Heart left ventricle (tissue), 16 donors: ENCODE results near the gene KATNB1. TPM values are rescaled to one million over a fixed set of nuclear protein-coding genes. Genes with fewer than 3 reads are reported as not detected.
A peak's percentile ranks its signal among the peaks of the same experiment; 100 is the strongest.

Source experiments
- ATAC-seq, 4 donors: fragments of 200-7000 bp; cut with Tn5 transposase; one replicate each; pipeline ENCODE4 v1.9.1; 2020 to 2022; ENCODE audit warnings: moderate library complexity in 4 of 4, mild to moderate bottlenecking in 3 of 4, moderate number of reproducible peaks in 1 of 4
- DNase-seq, 5 donors: peaks; one replicate each; pipeline ENCODE4 v3.0.0-alpha.2; 2020
- H3K27ac ChIP-seq, 12 donors: fragments of 200-600 bp; sonication (generic) in 4 of 12; one replicate each; pipeline versions ENCODE4 v1.5.0 to v1.8.0; 2016 to 2022; ENCODE audit warnings: mild to moderate bottlenecking in 2 of 12
- H3K27me3 ChIP-seq, 9 donors: fragments of 200-600 bp; sonication (generic) in 2 of 9; one replicate each; pipeline versions ENCODE4 v1.5.1 to v1.8.0; 2016 to 2022; ENCODE audit warnings: mild to moderate bottlenecking in 3 of 9
- H3K36me3 ChIP-seq, 9 donors: fragments of 200-600 bp; sonication (generic) in 2 of 9; one replicate each; pipeline versions ENCODE4 v1.5.0 to v1.8.0; 2018 to 2022; ENCODE audit warnings: mild to moderate bottlenecking in 2 of 9
- H3K4me1 ChIP-seq, 12 donors: fragments of 200-600 bp; sonication (generic) in 4 of 12; one replicate each; pipeline versions ENCODE4 v1.5.0 to v1.8.0; 2016 to 2022; ENCODE audit warnings: mild to moderate bottlenecking in 3 of 12
- H3K4me3 ChIP-seq, 12 donors: fragments of 200-600 bp; sonication (generic) in 4 of 12; one replicate each; pipeline versions ENCODE4 v1.5.0 to v1.8.0; 2017 to 2022; ENCODE audit warnings: mild to moderate bottlenecking in 9 of 12, moderate library complexity in 4 of 12
- H3K9me3 ChIP-seq, 12 donors: fragments of 200-600 bp; sonication (generic) in 4 of 12; one replicate each; pipeline versions ENCODE4 v1.5.0 to v1.8.0; 2016 to 2022; ENCODE audit warnings: mild to moderate bottlenecking in 1 of 12
- CTCF ChIP-seq, 12 donors: fragments of 200-600 bp; sonication (generic) in 4 of 12; IDR thresholded peaks; one replicate each; pipeline versions ENCODE4 v1.5.0 to v1.8.0; 2018 to 2022; ENCODE audit warnings: antibody characterized with exemption in 12 of 12, mild to moderate bottlenecking in 5 of 12
- POLR2A ChIP-seq, 2 donors: fragments of 450-650 bp; IDR thresholded peaks; one replicate each; pipeline ENCODE4 v1.6.1; 2017; ENCODE audit warnings: antibody characterized with exemption in 2 of 2, mild to moderate bottlenecking in 2 of 2, moderate library complexity in 2 of 2
- WGBS, 4 donors: extraction: QIAGEN DNeasy Blood & Tissue Kit in 2 of 4; methylation state at CpG; one replicate each; pipeline versions ENCODE4 v1.1.5 to v1.1.7; 2013 to 2018; 5-methylcytosine and 5-hydroxymethylcytosine counted together
- intact Hi-C, 10 donors: fragments of 100-400 bp; cut with DNase I; formaldehyde crosslinking; loops; one replicate each; pipeline versions ENCODE4 v1.11.1 to v1.14.2; 2022
- polyA plus RNA-seq, 2 donors: library from polyadenylated mRNA; stranded (reverse); fragments of 200-250 nt; gene quantifications; one replicate each; pipeline ENCODE4 v1.2.3, GENCODE V29; 2013
- total RNA-seq, 9 donors: library from RNA; depleted of rRNA in 2 of 9; stranded (reverse); fragments of >200 nt in 2 of 9; fragmentation: NEBNext Ultra II Directional in 3 of 9; extraction: Animal tissue kit (Norgen Biotek cat#: 25700) in 3 of 9; gene quantifications; one replicate each; pipeline versions ENCODE4 v1.1.0 to v1.2.4, GENCODE V29; 2016 to 2023
- donor health status: ischemic (EF 13 %, LVEDD 7.1; RV severe dilation, severe dysfunction).
- donor health status: healthy with polysubstance abuse.
- donor health status: DM: no; HTN: yes; CAD: no.
- donor health status: DM: no; HTN: no; CAD: no.
- donor health status: ischemic (EF 25% LVEDD 6.9; RV normal size, moderate dysfunction).
- donor health status: ischemic (EF 25% LVEDD 5.7; RV mildly dilated, moderate dysfunction).
- donor health status: healthy.
- donor health status: DM: yes; HTN: yes; CAD: no.
- donor health status: ischemic (EF 35%, LVEDD 5.7; RV mildly dilated, moderate dysfunction).
- donor health status: nonischemic (EF 11% LVEDD 7.7; RV severe dilation, severe dysfunction).
- donor health status: DM: yes; HTN: yes; CAD: no.
- donor health status: PGD.
- donor health status: ischemic (EF 29% LVEDD 5.4; RV normal size, mild dysfunction).
- donor health status: nonischemic (EF 23%, LVEDD 6.1; RV moderate dilation, normal function).

The KATNB1 gene
- total and polyA plus RNA-seq, 11 donors = 8.0 to 20.5 (median 15.3) TPM

GRCh38 chr16:57753448-57754353, 18.1 kb downstream of the KATNB1 start:
- DNase-seq (peak in 3 of 5 donors; percentile 15 to 51 (median 22)), ATAC-seq (no peak)
- Histone ChIP-seq H3K27me3 (no peaks in the 10 kb centered on the region), H3K9me3 (no peaks in the 10 kb centered on the region), H3K36me3 (peaks cover 0 to 50% (median 8%) of the 10 kb centered on the region in 9 donors), H3K4me3 (no peak overlapping the region), H3K4me1 (peaks cover 0 to 19% (median 14%) of the 10 kb centered on the region in 12 donors), H3K27ac (no peak overlapping the region)
- intact Hi-C loops = loop anchor here in 3 of 10 donors (2.0 to 10.0 kb wide), 3 partner anchors 113 to 251 kb away; partner anchors contain the start of genes USB1 (in 1 of the 3) and ZNF319 (in 1 of the 3)
- 90 to 93% (median 92%) methylated on average over 26 to 32 of the region's 32 CpGs for WGBS, 4 donors
- TF ChIP-seq CTCF (IDR thresholded peaks at IDR 0.05) (no peak), POLR2A (IDR thresholded peaks at IDR 0.05) (no peak)

GRCh38 chr16:57754354-57755060, 18.9 kb downstream of the KATNB1 start:
- H3K9me3 ChIP-seq = no peaks in the 10 kb centered on the region
- 83 to 92% (median 88%) methylated on average over 7 to 9 of the region's 9 CpGs for WGBS, 4 donors
- no peak overlapping the region for H3K27ac ChIP-seq
- DNase-seq (peak in 2 of 5 donors; percentile 21 to 28), ATAC-seq (no peak)
- TF ChIP-seq CTCF (IDR thresholded peaks at IDR 0.05) = no peak
- TF ChIP-seq POLR2A (IDR thresholded peaks at IDR 0.05) = no peak
- H3K27me3 ChIP-seq = no peaks in the 10 kb centered on the region
- peaks cover 0 to 59% (median 9%) of the 10 kb centered on the region in 9 donors for H3K36me3 ChIP-seq
- H3K4me3 ChIP-seq = no peak overlapping the region
- H3K4me1 ChIP-seq = peaks cover 0 to 26% (median 14%) of the 10 kb centered on the region in 12 donors
- intact Hi-C loops = loop anchor here (2.0 to 10.0 kb wide), 8 partner anchors 38 to 250 kb away; partner anchors contain the start of genes USB1 (in 5 of the 10), ZNF319 (in 5 of the 10) and KIFC3 (in 4 of the 10)

GRCh38 chr16:57755061-57755684, 19.6 kb downstream of the KATNB1 start:
- 80 to 85% (median 83%) methylated on average over 14 to 24 of the region's 24 CpGs for WGBS, 4 donors
- DNase-seq (peak in 2 of 5 donors; percentile 19 to 55), ATAC-seq (no peak)
- TF ChIP-seq CTCF (IDR thresholded peaks at IDR 0.05) (no peak), POLR2A (IDR thresholded peaks at IDR 0.05) (no peak)
- H3K9me3 ChIP-seq = no peaks in the 10 kb centered on the region
- intact Hi-C loops = loop anchor here (2.0 to 10.0 kb wide), 8 partner anchors 37 to 250 kb away; partner anchors contain the start of genes USB1 (in 5 of the 10), ZNF319 (in 5 of the 10) and KIFC3 (in 4 of the 10)
- H3K27me3 ChIP-seq = no peaks in the 10 kb centered on the region
- no peak overlapping the region for H3K27ac ChIP-seq
- peaks cover 0 to 65% (median 12%) of the 10 kb centered on the region in 9 donors for H3K36me3 ChIP-seq
- peaks cover 0 to 29% (median 14%) of the 10 kb centered on the region in 12 donors for H3K4me1 ChIP-seq
- H3K4me3 ChIP-seq = no peak overlapping the region
